Liver (tissue), 9 donors: ENCODE measurements around the gene LDLRAD3. TPM values are rescaled to one million over a fixed set of nuclear protein-coding genes. Genes with fewer than 3 reads are reported as not detected.

Source experiments
- DNase-seq: peaks from one replicate; pipeline ENCODE4 v3.0.0-alpha.2; 2017; ENCODE audit warnings: low spot score
- H3K27ac ChIP-seq, 2 donors: one replicate each; pipeline ENCODE4 v1.7.0; 2013; ENCODE audit warnings: inconsistent platforms in 2 of 2, low read length in 2 of 2, control low read depth in 1 of 2, low read depth in 1 of 2, mild to moderate bottlenecking in 1 of 2
- H3K27me3 ChIP-seq, 4 donors: one replicate each; pipeline versions ENCODE4 v1.6.1 to v1.7.0; 2013; ENCODE audit warnings: low read length in 3 of 4, inconsistent platforms in 1 of 4, mild to moderate bottlenecking in 1 of 4, moderate library complexity in 1 of 4; ENCODE audit not compliant: control insufficient read depth in 4 of 4, insufficient read depth in 4 of 4
- H3K36me3 ChIP-seq, 4 donors: one replicate each; pipeline versions ENCODE4 v1.6.1 to v1.7.0; 2013; ENCODE audit warnings: low read length in 3 of 4, mild to moderate bottlenecking in 3 of 4, low read depth in 1 of 4, moderate library complexity in 1 of 4; ENCODE audit not compliant: control insufficient read depth in 4 of 4, insufficient read depth in 3 of 4
- H3K4me1 ChIP-seq, 4 donors: one replicate each; pipeline versions ENCODE4 v1.6.1 to v1.7.0; 2013; ENCODE audit warnings: low read length in 3 of 4, mild to moderate bottlenecking in 3 of 4, moderate library complexity in 1 of 4; ENCODE audit not compliant: control insufficient read depth in 4 of 4, insufficient read depth in 4 of 4
- H3K4me3 ChIP-seq, 3 donors: one replicate each; pipeline versions ENCODE4 v1.6.1 to v1.7.0; 2013; ENCODE audit warnings: low read length in 3 of 3, control low read depth in 1 of 3, low read depth in 1 of 3, mild to moderate bottlenecking in 1 of 3
- H3K9ac ChIP-seq, 2 donors: one replicate each; pipeline ENCODE4 v1.7.0; 2013; ENCODE audit warnings: low read length in 2 of 2, mild to moderate bottlenecking in 2 of 2, moderate library complexity in 2 of 2, control low read depth in 1 of 2, low read depth in 1 of 2
- H3K9me3 ChIP-seq, 4 donors: one replicate each; pipeline versions ENCODE4 v1.6.1 to v1.7.0; 2013; ENCODE audit warnings: low read length in 3 of 4; ENCODE audit not compliant: control insufficient read depth in 4 of 4
- ATF3 ChIP-seq: IDR thresholded peaks from 2 replicates; pipeline ENCODE4 v1.6.1; 2016; ENCODE audit warnings: antibody characterized with exemption
- CTCF ChIP-seq: fragments of 150-350 bp; IDR thresholded peaks from 2 replicates; pipeline ENCODE4 v1.5.1; 2017; ENCODE audit warnings: improper control_type of control experiment, low read depth, low read length; ENCODE audit not compliant: missing input control
- EGR1 ChIP-seq, 2 donors: IDR thresholded peaks; 2 replicates each; pipeline ENCODE4 v1.6.1; 2016 to 2018; ENCODE audit warnings: antibody characterized with exemption in 2 of 2, low read depth in 2 of 2
- GABPA ChIP-seq, 2 donors: IDR thresholded peaks in 1 of 2; conservative IDR thresholded peaks in 1 of 2; 2 replicates each; pipeline ENCODE4 v1.6.1; 2016; ENCODE audit warnings: antibody characterized with exemption in 2 of 2, mild to moderate bottlenecking in 1 of 2, moderate library complexity in 1 of 2
- HNF4A ChIP-seq, 2 donors: conservative IDR thresholded peaks; 2 replicates each; pipeline ENCODE4 v1.6.1; 2016; ENCODE audit warnings: antibody characterized with exemption in 2 of 2, mild to moderate bottlenecking in 2 of 2
- HNF4G ChIP-seq: IDR thresholded peaks from 2 replicates; pipeline ENCODE4 v1.6.1; 2016; ENCODE audit warnings: antibody characterized with exemption
- JUND ChIP-seq, 2 donors: IDR thresholded peaks; 2 replicates each; pipeline ENCODE4 v1.6.1; 2016; ENCODE audit warnings: antibody characterized with exemption in 2 of 2
- MAX ChIP-seq: IDR thresholded peaks from 2 replicates; pipeline ENCODE4 v1.6.1; 2016; ENCODE audit warnings: antibody characterized with exemption
- NR2F2 ChIP-seq: IDR thresholded peaks from 2 replicates; pipeline ENCODE4 v1.6.1; 2016; ENCODE audit warnings: antibody characterized with exemption
- RAD21 ChIP-seq, 2 donors: IDR thresholded peaks; 2 replicates each; pipeline ENCODE4 v1.6.1; 2016; ENCODE audit warnings: antibody characterized with exemption in 2 of 2, mild to moderate bottlenecking in 2 of 2
- REST ChIP-seq: IDR thresholded peaks from 2 replicates; pipeline ENCODE4 v1.6.1; 2016; ENCODE audit warnings: antibody characterized with exemption, mild to moderate bottlenecking
- RXRA ChIP-seq, 2 donors: IDR thresholded peaks; 2 replicates each; pipeline ENCODE4 v1.6.1; 2017 to 2018; ENCODE audit warnings: antibody characterized with exemption in 2 of 2, mild to moderate bottlenecking in 1 of 2
- SP1 ChIP-seq: IDR thresholded peaks from 2 replicates; pipeline ENCODE4 v1.6.1; 2018; ENCODE audit warnings: antibody characterized with exemption, mild to moderate bottlenecking
- TAF1 ChIP-seq: conservative IDR thresholded peaks from 2 replicates; pipeline ENCODE4 v1.6.1; 2016; ENCODE audit warnings: antibody characterized with exemption, mild to moderate bottlenecking
- YY1 ChIP-seq: IDR thresholded peaks from 2 replicates; pipeline ENCODE4 v1.6.1; 2016; ENCODE audit warnings: antibody characterized with exemption, mild to moderate bottlenecking
- ZBTB33 ChIP-seq: IDR thresholded peaks from 2 replicates; pipeline ENCODE4 v1.6.1; 2016; ENCODE audit warnings: antibody characterized with exemption
- WGBS: extraction: QIAGEN DNeasy Blood & Tissue Kit; methylation state at CpG from one replicate; pipeline ENCODE4 v1.1.7; 2013; 5-methylcytosine and 5-hydroxymethylcytosine counted together
- polyA plus RNA-seq, 2 donors: library from polyadenylated mRNA; stranded (reverse) in 1 of 2; unstranded in 1 of 2; fragments of 200-250 nt in 1 of 2; fragments of >200 nt in 1 of 2; fragmentation: Nextera tagmentation in 1 of 2; extraction: Ambion mirVana in 1 of 2; gene quantifications; one replicate each; pipeline versions ENCODE4 v1.2.1 to v1.2.3, GENCODE V29; 2013 to 2015
- total RNA-seq, 2 donors: library from RNA; depleted of rRNA; stranded (reverse); fragments of >200 nt; gene quantifications; one replicate each; pipeline ENCODE4 v1.2.3, GENCODE V29; 2014
- donor health status: healthy.
- donor health status: healthy.
- donor health status: healthy.
- donor health status: healthy.
- donor health status: healthy.

Gene LDLRAD3
- total and polyA plus RNA-seq, 4 donors: 0.75 to 1.3 (median 0.93) TPM

GRCh38 chr11:36026315-36026968 lies 82.6 kb downstream of the LDLRAD3 start (continued):
- TF ChIP-seq EGR1 (IDR thresholded peaks at IDR 0.05; ENCODE audit: low read depth in 2 of 2) (no peak), GABPA (IDR thresholded peaks at IDR 0.05 in 1 of 2, conservative IDR thresholded peaks at IDR 0.05 in 1 of 2) (no peak), JUND (IDR thresholded peaks at IDR 0.05) (no peak)

GRCh38 chr11:36027731-36028130 lies 83.9 kb downstream of the LDLRAD3 start:
- DNase-seq: no peak
- no peak overlapping the region for H3K4me3 ChIP-seq
- no peaks in the 10 kb centered on the region for H3K4me1 ChIP-seq
- 63% methylated on average over 4 of the region's 4 CpGs for WGBS
- no peaks in the 10 kb centered on the region for H3K9me3 ChIP-seq
- no peaks in the 10 kb centered on the region for H3K36me3 ChIP-seq
- no peak overlapping the region for H3K27ac ChIP-seq
- TF ChIP-seq MAX (no peak), HNF4G (no peak), ZBTB33 (no peak), EGR1 (IDR thresholded peaks at IDR 0.05; ENCODE audit: low read depth in 2 of 2) (no peak), RXRA (IDR thresholded peaks at IDR 0.05) (no peak), HNF4A (conservative IDR thresholded peaks at IDR 0.05) (no peak), REST (no peak), GABPA (IDR thresholded peaks at IDR 0.05 in 1 of 2, conservative IDR thresholded peaks at IDR 0.05 in 1 of 2) (no peak), NR2F2 (no peak), ATF3 (no peak), TAF1 (no peak), YY1 (no peak), RAD21 (IDR thresholded peaks at IDR 0.05) (no peak)
- H3K27me3 ChIP-seq: no peaks in the 10 kb centered on the region
- H3K9ac ChIP-seq: no peak overlapping the region

GRCh38 chr11:36029616-36030015 lies 85.8 kb downstream of the LDLRAD3 start:
- WGBS: 79% methylated on average over 4 of the region's 4 CpGs
- Histone ChIP-seq H3K27ac (no peak overlapping the region), H3K9ac (no peak overlapping the region), H3K27me3 (no peaks in the 10 kb centered on the region), H3K4me3 (no peak overlapping the region), H3K36me3 (no peaks in the 10 kb centered on the region), H3K9me3 (no peaks in the 10 kb centered on the region), H3K4me1 (no peaks in the 10 kb centered on the region)
- TF ChIP-seq HNF4G (no peak), CTCF (no peak), GABPA (IDR thresholded peaks at IDR 0.05 in 1 of 2, conservative IDR thresholded peaks at IDR 0.05 in 1 of 2) (no peak), HNF4A (conservative IDR thresholded peaks at IDR 0.05) (no peak), MAX (no peak), RXRA (IDR thresholded peaks at IDR 0.05) (no peak), ZBTB33 (no peak), SP1 (no peak)
- no peak for DNase-seq
